Measurements from ENCODE around the gene CRELD2. TPM values are rescaled to one million over a fixed set of nuclear protein-coding genes. Genes with fewer than 3 reads are reported as not detected.
A peak's percentile ranks its signal among the peaks of the same experiment; 100 is the strongest.

Gene CRELD2
- total and polyA plus RNA-seq, 2 of the 13 experiments (the other 11 are each of a cell fraction or from before 2014, with no cell fraction given), result 17.2 to 44.7 TPM

GRCh38 chr22:49936973-49937757 is 18.7 kb downstream of the CRELD2 start (continued):
- TF ChIP-seq ELK4 (CRISPR knock-in tag; IDR thresholded peaks at IDR 0.05; ENCODE audit: borderline replicate concordance) (no peak), ZBTB38 (CRISPR knock-in tag; IDR thresholded peaks at IDR 0.05) (peak; percentile 68; the same call in 1 of the 2 replicates), ZSCAN5A (CRISPR knock-in tag; IDR thresholded peaks at IDR 0.05; ENCODE audit: borderline replicate concordance) (no peak), RERE (CRISPR knock-in tag; IDR thresholded peaks at IDR 0.05; ENCODE audit: low read depth) (no peak), HBP1 (CRISPR knock-in tag; IDR thresholded peaks at IDR 0.05; ENCODE audit: low read depth) (no peak), YEATS4 (CRISPR knock-in tag; IDR thresholded peaks at IDR 0.05; ENCODE audit: borderline replicate concordance) (peak; percentile 8; the same call in 1 of the 2 replicates), ZKSCAN8 (CRISPR knock-in tag; IDR thresholded peaks at IDR 0.05; ENCODE audit: borderline replicate concordance) (no peak), MXD4 (CRISPR knock-in tag; IDR thresholded peaks at IDR 0.05) (no peak), ZNF354B (CRISPR knock-in tag; IDR thresholded peaks at IDR 0.05) (no peak), ZSCAN25 (CRISPR knock-in tag; IDR thresholded peaks at IDR 0.05) (no peak), ZNF577 (CRISPR knock-in tag; IDR thresholded peaks at IDR 0.05; ENCODE audit: borderline replicate concordance, low read depth) (no peak), ZNF713 (CRISPR knock-in tag; IDR thresholded peaks at IDR 0.05) (no peak), ZNF780A (CRISPR knock-in tag; IDR thresholded peaks at IDR 0.05) (0 out of 2 replicates have a peak, but pooled peaks have one; percentile 6), KMT2B (CRISPR knock-in tag; IDR thresholded peaks at IDR 0.05) (no peak), SNAPC5 (CRISPR knock-in tag; IDR thresholded peaks at IDR 0.05; ENCODE audit: borderline replicate concordance) (no peak), ZNF563 (CRISPR knock-in tag; IDR thresholded peaks at IDR 0.05) (no peak), ZNF841 (CRISPR knock-in tag; IDR thresholded peaks at IDR 0.05; ENCODE audit: borderline replicate concordance) (no peak)
- TF ChIP-seq, protein P1, sequence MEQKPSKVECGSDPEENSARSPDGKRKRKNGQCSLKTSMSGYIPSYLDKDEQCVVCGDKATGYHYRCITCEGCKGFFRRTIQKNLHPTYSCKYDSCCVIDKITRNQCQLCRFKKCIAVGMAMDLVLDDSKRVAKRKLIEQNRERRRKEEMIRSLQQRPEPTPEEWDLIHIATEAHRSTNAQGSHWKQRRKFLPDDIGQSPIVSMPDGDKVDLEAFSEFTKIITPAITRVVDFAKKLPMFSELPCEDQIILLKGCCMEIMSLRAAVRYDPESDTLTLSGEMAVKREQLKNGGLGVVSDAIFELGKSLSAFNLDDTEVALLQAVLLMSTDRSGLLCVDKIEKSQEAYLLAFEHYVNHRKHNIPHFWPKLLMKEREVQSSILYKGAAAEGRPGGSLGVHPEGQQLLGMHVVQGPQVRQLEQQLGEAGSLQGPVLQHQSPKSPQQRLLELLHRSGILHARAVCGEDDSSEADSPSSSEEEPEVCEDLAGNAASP (CRISPR knock-in tag; IDR thresholded peaks at IDR 0.05; ENCODE audit: borderline replicate concordance), result no peak

Data from HepG2 (cell line).